GM23248 (cell line): ENCODE results near the gene IL17A. TPM values are rescaled to one million over a fixed set of nuclear protein-coding genes. Genes with fewer than 3 reads are reported as not detected.
"Not testable (repeated sequence)": the region's sequence is repeated elsewhere in the genome, so short reads cannot be mapped to it uniquely, and the experiment has no call there.

Source experiments
- DNase-seq: peaks from one replicate; pipeline ENCODE4 v3.0.0-alpha.2; 2015
- H2AFZ ChIP-seq: fragments of 200-600 bp; sonication (generic); 2 replicates; pipeline ENCODE4 v1.6.1; 2016; ENCODE audit warnings: antibody characterized with exemption
- H3F3A ChIP-seq: fragments of 200-600 bp; sonication (generic); 2 replicates; pipeline ENCODE4 v1.6.1; 2016; ENCODE audit warnings: mild to moderate bottlenecking, antibody characterized with exemption, mixed run types; ENCODE audit not compliant: insufficient read depth
- H3K27ac ChIP-seq: fragments of 200-600 bp; sonication (generic); 2 replicates; pipeline ENCODE4 v1.5.1; 2016; ENCODE audit warnings: mild to moderate bottlenecking
- H3K27me3 ChIP-seq: fragments of 200-600 bp; sonication (generic); replicated peaks from 2 replicates; pipeline ENCODE4 v1.6.1; 2016; ENCODE audit warnings: mild to moderate bottlenecking; ENCODE audit not compliant: insufficient read depth
- H3K36me3 ChIP-seq: fragments of 200-600 bp; sonication (generic); 2 replicates; pipeline ENCODE4 v1.6.1; 2016; ENCODE audit warnings: low read depth, mild to moderate bottlenecking
- H3K4me1 ChIP-seq: fragments of 200-600 bp; sonication (generic); 2 replicates; pipeline ENCODE4 v1.6.1; 2016; ENCODE audit warnings: mild to moderate bottlenecking; ENCODE audit not compliant: insufficient read depth
- H3K4me2 ChIP-seq: fragments of 200-600 bp; sonication (generic); one replicate; pipeline ENCODE4 v1.6.1; 2016; ENCODE audit warnings: mild to moderate bottlenecking; ENCODE audit not compliant: unreplicated experiment
- H3K4me3 ChIP-seq: fragments of 200-600 bp; sonication (generic); 2 replicates; pipeline ENCODE4 v1.5.1; 2016; ENCODE audit warnings: mild to moderate bottlenecking
- H3K79me2 ChIP-seq: fragments of 200-600 bp; sonication (generic); 2 replicates; pipeline ENCODE4 v1.6.1; 2016; ENCODE audit warnings: mild to moderate bottlenecking; ENCODE audit not compliant: insufficient read depth
- H3K9ac ChIP-seq: fragments of 200-600 bp; sonication (generic); 2 replicates; pipeline ENCODE4 v1.6.1; 2016; ENCODE audit warnings: mild to moderate bottlenecking
- H3K9me2 ChIP-seq: fragments of 200-600 bp; sonication (generic); 2 replicates; pipeline ENCODE4 v1.6.1; 2016; ENCODE audit warnings: mixed run types, mild to moderate bottlenecking, moderate library complexity; ENCODE audit not compliant: insufficient read depth
- H3K9me3 ChIP-seq: fragments of 200-600 bp; sonication (generic); one replicate; pipeline ENCODE4 v1.6.1; 2017; ENCODE audit warnings: low read depth
- H4K20me1 ChIP-seq: fragments of 200-600 bp; sonication (generic); 2 replicates; pipeline ENCODE4 v1.6.0; 2016; ENCODE audit not compliant: insufficient read depth
- EZH2 ChIP-seq: fragments of 200-600 bp; sonication (generic); IDR thresholded peaks from 2 replicates; pipeline ENCODE4 v1.6.1; 2018; ENCODE audit warnings: antibody characterized with exemption, mild to moderate bottlenecking; ENCODE audit not compliant: insufficient read depth, poor library complexity, severe bottlenecking
- EZH2phosphoT487 ChIP-seq: fragments of 200-600 bp; sonication (generic); IDR thresholded peaks from 2 replicates; pipeline ENCODE4 v1.6.1; 2018; ENCODE audit warnings: antibody characterized with exemption, moderate library complexity, mild to moderate bottlenecking, low read depth; ENCODE audit not compliant: insufficient read depth
- WGBS, 2 experiments: methylation state at CpG; one replicate each; pipeline ENCODE4 v1.1.6; 2015 to 2017; ENCODE audit warnings: low lambda C conversion rate in 2 of 2, low coverage in 1 of 2; ENCODE audit errors: missing lambda C conversion rate in 2 of 2; 5-methylcytosine and 5-hydroxymethylcytosine counted together
- in situ Hi-C: fragments of 300-500 bp; cut with MboI; formaldehyde crosslinking; loops from 2 replicates; pipeline ENCODE4 v1.15.0; 2020
- polyA plus RNA-seq: library from polyadenylated mRNA; unstranded; fragments of >200 nt; fragmentation: Nextera tagmentation; extraction: Ambion mirVana; gene quantifications from 2 replicates; pipeline ENCODE4 v1.2.1, GENCODE V29; 2016
- total RNA-seq: library from RNA; depleted of rRNA; stranded (reverse); fragments of >200 nt; shearing (Covaris generic); gene quantifications from 2 replicates; pipeline ENCODE4 v1.2.3, GENCODE V29; 2014

IL17A gene
- total and polyA plus RNA-seq, 2 experiments from 2014 or later: not detected

- DNase-seq: no peak
- no peaks in the 10 kb centered on the region for H3K79me2 ChIP-seq
- H2AFZ ChIP-seq: no peak overlapping the region
- in situ Hi-C loops: no loop called here
- H3K9me2 ChIP-seq: no peaks in the 10 kb centered on the region
- no peaks in the 10 kb centered on the region for H3F3A ChIP-seq
- no peaks in the 10 kb centered on the region for H3K36me3 ChIP-seq
- H3K9me3 ChIP-seq: no peaks in the 10 kb centered on the region
- no peak overlapping the region for H3K27ac ChIP-seq
- WGBS, 2 experiments: 35 to 36% methylated on average over 3 of the region's 3 CpGs
- no peak overlapping the region for H3K9ac ChIP-seq
- TF ChIP-seq EZH2 (no peak), EZH2phosphoT487 (no peak)
- H3K4me2 ChIP-seq: no peak overlapping the region
- 0 out of 2 replicates have a peak, but pooled peaks cover 6% of the 10 kb centered on the region for H3K4me1 ChIP-seq
- H3K27me3 ChIP-seq: 0 out of 2 replicates have a peak, but pooled peaks cover 5% of the 10 kb centered on the region
- no peaks in the 10 kb centered on the region; the same call in 1 of the 2 replicates for H4K20me1 ChIP-seq
- no peak overlapping the region for H3K4me3 ChIP-seq
Observed at GRCh38 chr6:52161689-52162438, 24.3 kb upstream of the IL17A start.

- no peak overlapping the region for H3K9ac ChIP-seq
- H3F3A ChIP-seq: no peaks in the 10 kb centered on the region
- H3K9me2 ChIP-seq: no peaks in the 10 kb centered on the region
- H3K79me2 ChIP-seq: no peaks in the 10 kb centered on the region
- H3K36me3 ChIP-seq: no peaks in the 10 kb centered on the region
- no peak overlapping the region for H3K4me2 ChIP-seq
- no peaks in the 10 kb centered on the region; the same call in 1 of the 2 replicates for H4K20me1 ChIP-seq
- no peak overlapping the region for H3K27ac ChIP-seq
- H3K27me3 ChIP-seq: 0 out of 2 replicates have a peak, but pooled peaks cover 5% of the 10 kb centered on the region
- no peak overlapping the region for H3K4me3 ChIP-seq
- no peak overlapping the region for H2AFZ ChIP-seq
- 29 to 36% methylated on average over 4 of the region's 4 CpGs for WGBS, 2 experiments
- no peak for TF ChIP-seq EZH2phosphoT487
- TF ChIP-seq EZH2: no peak
- in situ Hi-C loops: no loop called here
- peak; percentile 40 for DNase-seq
- no peaks in the 10 kb centered on the region for H3K9me3 ChIP-seq
- no peaks in the 10 kb centered on the region for H3K4me1 ChIP-seq
Observed at GRCh38 chr6:52162940-52163908, 23.0 kb upstream of the IL17A start.

- no peaks in the 10 kb centered on the region for H3K36me3 ChIP-seq
- in situ Hi-C loops: no loop called here
Observed at GRCh38 chr6:52164319-52165094, 21.7 kb upstream of the IL17A start.

GRCh38 chr6:52167267-52167666 lies 18.9 kb upstream of the IL17A start:
- Histone ChIP-seq H3K27me3 (0 out of 2 replicates have a peak, but pooled peaks cover 5% of the 10 kb centered on the region), H3K27ac (no peak overlapping the region), H3K36me3 (no peaks in the 10 kb centered on the region), H3K4me3 (no peak overlapping the region), H3K79me2 (no peaks in the 10 kb centered on the region), H2AFZ (no peak overlapping the region), H3K9ac (no peak overlapping the region), H3K4me1 (no peaks in the 10 kb centered on the region), H4K20me1 (no peaks in the 10 kb centered on the region), H3K4me2 (no peak overlapping the region), H3F3A (no peaks in the 10 kb centered on the region), H3K9me2 (no peaks in the 10 kb centered on the region), H3K9me3 (no peaks in the 10 kb centered on the region)
- DNase-seq: no peak
- TF ChIP-seq EZH2: no peak
- TF ChIP-seq EZH2phosphoT487: no peak
- 51 to 54% methylated on average over 1 of the region's 1 CpG for WGBS, 2 experiments
- in situ Hi-C loops: no loop called here

More at GRCh38 chr6:52164319-52165094, 21.7 kb upstream of the IL17A start:
- no peak overlapping the region for H2AFZ ChIP-seq
- no peaks in the 10 kb centered on the region for H3K4me1 ChIP-seq
- H3K9ac ChIP-seq: no peak overlapping the region
- no peak overlapping the region for H3K4me2 ChIP-seq
- 0 out of 2 replicates have a peak, but pooled peaks cover 5% of the 10 kb centered on the region for H3K27me3 ChIP-seq
- H3K27ac ChIP-seq: no peak overlapping the region
- 19 to 31% methylated on average over 3 of the region's 3 CpGs for WGBS, 2 experiments
- no peak for DNase-seq
- no peaks in the 10 kb centered on the region for H3K9me3 ChIP-seq
- H3K4me3 ChIP-seq: no peak overlapping the region
- TF ChIP-seq EZH2 (no peak), EZH2phosphoT487 (no peak)
- H3F3A ChIP-seq: no peaks in the 10 kb centered on the region
- no peaks in the 10 kb centered on the region; the same call in 1 of the 2 replicates for H4K20me1 ChIP-seq
- H3K9me2 ChIP-seq: no peaks in the 10 kb centered on the region
- no peaks in the 10 kb centered on the region for H3K79me2 ChIP-seq

- H3K4me1 ChIP-seq, H3K27ac ChIP-seq, H2AFZ ChIP-seq, H3K4me3 ChIP-seq, H3K9me3 ChIP-seq, in situ Hi-C loops, H3K27me3 ChIP-seq, DNase-seq, H3K36me3 ChIP-seq, H3K79me2 ChIP-seq, H3K9ac ChIP-seq, H3F3A ChIP-seq, H4K20me1 ChIP-seq, H3K4me2 ChIP-seq, H3K9me2 ChIP-seq: not testable (repeated sequence)
- 24 to 29% methylated on average over 3 of the region's 3 CpGs for WGBS, 2 experiments
Observed at GRCh38 chr6:52168351-52168750, 17.8 kb upstream of the IL17A start.
